Activated gamma-delta T cell treated with anti-CD3 and anti-CD28 coated beads, Interleukin-2, amount 50 U/mL, for 16 hours (primary cell): Measurements from ENCODE around the gene HEPN1.

Experiments used
- DNase-seq: peaks from one replicate; pipeline ENCODE4 v3.0.0-alpha.2; 2020; ENCODE audit warnings: low read depth

HEPN1 gene

DNA sequence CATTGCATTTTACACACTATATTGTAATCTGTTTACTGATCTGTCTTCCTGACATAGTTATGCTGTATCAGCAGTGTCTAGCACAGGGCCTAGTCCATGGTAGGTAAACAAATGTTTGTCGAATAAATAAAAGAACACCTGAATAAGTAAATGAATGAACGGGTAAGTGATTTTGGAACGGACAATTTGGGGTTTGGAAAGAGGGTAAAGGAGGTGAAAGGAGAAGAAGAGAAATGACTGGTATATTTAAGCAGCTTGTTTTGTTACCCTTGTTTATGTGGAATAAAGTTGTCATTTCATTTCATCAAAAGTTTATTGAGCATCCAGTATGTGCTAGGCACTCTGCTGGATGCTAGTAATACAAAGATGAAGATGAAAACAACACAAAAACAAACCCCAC lies at the start of gene HEPN1:
Gene HEPN1 (plus strand): TSS at position 301 of the 400 bp plus-strand sequence.
- no peak for DNase-seq

DNA sequence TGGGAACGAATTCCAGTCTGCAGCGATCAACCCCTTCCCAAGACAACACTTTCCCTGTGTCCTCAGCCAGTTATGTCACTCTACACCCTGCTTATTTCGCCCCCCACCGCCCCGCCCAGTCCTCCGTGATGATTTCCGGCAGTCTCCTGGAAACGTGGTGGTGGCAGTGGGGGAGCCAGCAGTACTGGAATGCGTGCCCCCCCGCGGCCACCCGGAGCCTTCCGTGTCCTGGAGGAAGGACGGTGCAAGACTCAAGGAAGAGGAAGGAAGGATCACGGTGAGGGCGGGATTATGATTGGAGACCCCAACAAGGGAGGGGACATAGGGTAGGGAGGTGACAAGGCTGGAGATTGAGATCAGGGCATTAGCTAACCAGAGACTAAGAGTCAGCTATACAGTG lies 49.7 kb upstream of the HEPN1 start:
- no peak for DNase-seq

DNA sequence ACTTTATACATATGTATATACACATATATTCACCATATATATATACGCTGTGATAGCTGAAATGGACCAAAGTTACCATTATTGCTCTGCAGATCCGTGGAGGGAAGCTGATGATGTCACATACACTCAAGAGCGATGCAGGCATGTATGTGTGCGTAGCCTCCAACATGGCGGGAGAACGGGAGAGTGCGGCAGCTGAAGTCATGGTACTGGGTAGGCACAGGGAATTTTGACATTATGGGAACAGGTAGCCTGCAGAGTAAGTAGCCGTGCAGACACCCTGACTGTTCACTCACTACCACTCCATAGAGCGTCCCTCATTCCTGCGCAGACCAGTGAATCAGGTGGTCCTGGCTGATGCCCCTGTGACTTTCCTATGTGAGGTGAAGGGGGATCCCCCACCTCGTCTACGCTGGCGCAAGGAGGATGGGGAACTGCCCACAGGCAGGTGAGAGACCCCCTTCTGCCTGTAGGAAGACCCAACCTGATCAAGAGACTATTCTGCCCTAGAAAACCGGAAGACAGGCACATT lies 49.1 kb upstream of the HEPN1 start:
- no peak for DNase-seq

DNA sequence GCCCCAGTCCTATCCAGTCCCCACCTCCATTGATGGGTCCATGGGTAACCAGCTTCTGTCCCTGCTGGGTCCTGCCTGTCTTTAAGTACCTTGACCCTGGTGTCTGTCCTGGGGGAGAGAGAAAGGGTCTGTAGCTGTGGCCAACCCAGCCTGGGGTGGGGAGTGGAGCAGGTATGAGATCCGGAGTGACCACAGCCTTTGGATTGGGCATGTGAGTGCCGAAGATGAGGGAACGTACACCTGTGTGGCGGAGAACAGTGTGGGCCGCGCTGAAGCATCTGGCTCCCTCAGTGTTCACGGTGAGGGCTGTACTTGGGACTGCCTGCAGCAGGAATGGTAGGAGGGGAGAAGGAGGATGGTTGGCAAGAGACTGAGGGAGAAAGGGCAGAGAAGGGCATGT lies 48.6 kb upstream of the HEPN1 start:
- no peak for DNase-seq

DNA sequence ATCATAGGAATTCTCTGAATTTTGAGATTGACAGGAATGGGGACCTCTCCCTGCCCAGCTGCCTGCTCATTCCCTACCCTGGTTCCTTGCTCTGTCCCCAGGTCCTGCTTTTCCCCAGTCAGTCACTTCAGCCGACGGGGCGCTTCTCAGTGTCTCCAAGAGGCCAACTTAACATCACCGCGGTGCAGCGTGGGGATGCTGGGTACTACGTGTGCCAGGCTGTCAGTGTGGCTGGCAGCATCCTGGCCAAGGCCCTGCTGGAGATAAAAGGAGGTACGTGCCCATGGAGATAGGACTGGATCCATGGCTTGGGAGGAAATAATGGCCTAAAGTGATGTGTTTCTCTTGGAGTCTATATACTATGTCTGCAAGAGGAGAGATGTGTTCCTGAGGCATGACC lies 46.8 kb upstream of the HEPN1 start:
- no peak for DNase-seq

DNA sequence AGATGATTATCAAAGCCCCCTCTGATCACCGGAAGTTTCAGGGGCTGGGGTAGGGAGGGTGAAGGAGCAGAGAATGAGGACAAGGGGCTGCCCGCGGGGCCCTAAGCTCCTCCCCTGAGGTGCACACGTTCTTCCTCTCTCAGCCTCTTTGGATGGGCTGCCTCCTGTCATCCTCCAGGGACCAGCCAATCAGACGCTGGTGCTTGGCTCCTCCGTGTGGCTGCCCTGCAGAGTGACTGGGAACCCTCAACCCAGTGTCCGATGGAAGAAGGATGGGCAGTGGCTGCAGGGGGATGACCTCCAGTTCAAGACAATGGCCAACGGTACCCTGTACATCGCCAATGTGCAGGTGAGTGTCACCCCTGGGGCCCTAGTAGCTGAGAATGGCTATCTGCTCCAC lies 46.3 kb upstream of the HEPN1 start:
- DNase-seq: no peak

DNA sequence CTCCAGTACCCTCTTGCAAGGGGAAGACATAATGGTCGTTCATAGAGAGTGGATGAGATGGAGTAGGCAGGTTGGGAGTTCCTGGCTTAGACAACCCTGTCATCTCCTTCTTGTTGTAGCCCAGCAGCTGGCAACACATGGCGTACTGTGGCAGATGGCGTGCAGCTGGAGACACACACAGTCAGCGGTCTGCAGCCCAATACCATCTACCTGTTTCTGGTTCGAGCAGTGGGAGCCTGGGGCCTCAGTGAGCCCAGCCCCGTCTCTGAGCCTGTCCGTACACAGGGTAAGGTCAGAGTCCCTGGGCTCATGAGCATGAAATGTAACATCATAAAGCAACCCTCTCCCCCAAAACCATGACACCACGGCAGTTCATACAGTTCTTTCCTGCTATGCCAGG lies 45.1 kb upstream of the HEPN1 start:
- DNase-seq: no peak

DNA sequence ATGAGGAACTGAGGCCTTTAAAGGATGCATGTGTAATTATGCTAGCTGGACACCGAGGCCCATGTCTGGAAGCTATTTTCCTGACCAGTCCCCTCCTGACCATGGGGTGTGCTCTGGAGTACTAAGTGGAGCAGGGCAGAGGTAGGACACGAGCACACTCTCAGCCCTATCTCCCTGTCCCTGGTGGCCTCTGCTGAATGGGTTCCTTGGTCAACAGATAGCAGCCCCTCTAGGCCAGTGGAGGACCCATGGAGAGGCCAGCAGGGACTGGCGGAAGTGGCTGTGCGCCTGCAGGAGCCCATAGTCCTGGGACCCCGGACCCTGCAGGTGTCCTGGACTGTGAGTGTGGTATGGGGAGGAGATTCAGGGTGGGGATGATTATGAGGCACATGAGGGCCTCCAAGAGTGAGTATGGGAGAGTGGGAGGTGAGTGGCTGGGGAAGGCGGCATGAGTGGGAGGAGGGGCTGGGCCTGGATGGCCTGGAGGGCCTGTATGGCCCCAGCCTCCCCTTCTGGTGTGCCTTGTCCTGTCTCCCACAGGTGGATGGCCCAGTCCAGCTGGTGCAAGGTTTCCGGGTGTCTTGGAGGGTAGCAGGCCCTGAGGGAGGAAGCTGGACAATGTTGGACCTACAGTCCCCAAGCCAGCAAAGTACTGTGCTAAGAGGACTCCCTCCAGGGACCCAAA lies 44.3 kb upstream of the HEPN1 start:
- no peak for DNase-seq

DNA sequence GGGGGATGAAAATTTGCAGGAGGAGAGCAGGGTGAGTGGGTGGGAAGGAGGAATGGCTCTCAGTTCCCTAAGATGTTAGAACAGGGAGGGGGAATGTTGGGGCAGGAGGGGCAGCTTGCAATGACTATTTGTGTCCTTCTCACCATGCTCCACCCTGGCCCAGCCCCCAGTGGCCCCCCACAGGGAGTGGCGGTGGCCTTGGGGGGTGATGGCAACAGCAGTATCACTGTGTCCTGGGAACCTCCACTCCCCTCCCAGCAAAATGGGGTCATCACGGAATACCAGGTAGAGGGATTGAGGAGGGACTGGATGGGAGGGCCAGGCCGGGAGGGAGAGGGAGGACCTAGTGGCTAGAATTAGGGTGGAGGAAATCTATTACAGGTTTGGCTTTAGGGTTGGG lies 43.6 kb upstream of the HEPN1 start:
- no peak for DNase-seq

DNA sequence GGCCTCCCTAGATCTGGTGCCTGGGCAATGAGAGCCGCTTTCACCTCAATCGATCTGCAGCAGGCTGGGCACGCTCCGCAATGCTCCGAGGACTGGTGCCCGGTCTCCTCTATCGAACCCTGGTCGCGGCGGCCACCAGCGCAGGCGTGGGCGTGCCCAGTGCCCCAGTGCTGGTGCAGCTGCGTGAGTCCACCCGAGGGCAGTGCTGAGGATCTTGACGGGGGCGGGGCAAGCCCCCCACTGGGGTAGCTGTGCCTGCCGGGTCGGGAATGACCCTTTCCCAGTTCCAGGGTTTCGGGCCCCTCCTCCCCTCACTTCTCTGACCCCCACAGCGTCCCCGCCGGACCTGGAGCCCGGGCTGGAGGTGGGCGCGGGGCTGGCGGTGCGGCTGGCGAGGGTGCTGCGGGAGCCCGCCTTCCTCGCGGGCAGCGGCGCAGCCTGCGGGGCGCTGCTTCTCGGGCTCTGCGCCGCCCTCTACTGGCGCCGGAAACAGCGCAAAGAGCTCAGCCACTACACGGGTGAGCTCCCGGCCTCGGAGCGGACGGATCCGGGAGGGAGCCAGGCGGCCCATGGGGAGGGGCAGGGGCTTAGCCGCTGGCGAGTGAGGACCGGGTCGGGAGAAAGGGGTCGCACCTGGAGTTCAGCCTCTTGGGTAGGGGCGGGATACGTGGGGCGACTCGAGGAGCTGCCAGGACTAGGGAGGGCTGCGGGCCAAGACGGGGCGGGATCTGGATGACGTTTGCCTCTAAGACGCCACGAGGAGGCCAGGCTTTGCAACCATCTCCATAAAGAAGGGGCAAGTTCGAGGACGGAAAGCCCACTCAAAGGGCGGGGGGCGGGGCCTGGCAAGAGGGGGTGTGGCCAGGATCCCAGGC lies 42.9 kb upstream of the HEPN1 start:
- peak; percentile 49 for DNase-seq

DNA sequence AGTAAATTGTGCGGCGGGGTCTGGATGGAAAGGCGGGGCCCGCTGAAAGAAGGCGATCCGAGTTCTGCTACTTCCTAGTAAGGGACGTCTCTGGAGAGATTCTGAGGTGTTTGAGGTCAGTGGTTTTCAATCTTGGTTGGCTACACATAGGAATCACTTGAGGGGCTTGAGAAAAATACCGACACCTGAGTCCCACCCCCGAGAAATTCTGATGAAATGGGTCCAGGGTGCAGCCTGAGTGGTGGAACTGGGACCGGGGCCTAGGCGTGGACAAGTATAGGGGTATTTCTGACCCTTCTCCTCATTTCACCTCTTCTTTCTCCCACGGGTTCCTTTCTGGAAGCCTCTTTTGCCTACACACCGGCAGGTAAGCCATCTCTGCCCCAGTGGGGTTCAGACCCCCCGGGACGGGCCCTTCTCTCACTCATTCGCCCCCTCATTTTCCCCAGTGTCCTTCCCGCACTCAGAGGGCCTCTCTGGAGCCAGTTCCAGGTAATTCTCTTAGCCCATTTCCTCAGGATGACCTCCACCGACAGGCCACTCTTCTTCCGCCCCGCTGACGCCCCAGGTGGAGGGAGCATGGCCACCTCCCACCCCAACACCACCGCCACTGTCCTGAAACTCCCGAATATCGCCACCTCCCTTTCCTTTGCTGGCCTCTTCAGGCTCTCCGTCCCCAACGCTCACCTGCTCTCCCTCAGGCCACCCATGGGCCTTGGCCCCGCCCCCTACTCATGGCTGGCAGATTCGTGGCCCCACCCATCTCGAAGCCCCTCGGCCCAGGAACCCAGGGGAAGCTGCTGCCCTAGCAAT lies 42.0 kb upstream of the HEPN1 start:
- no peak for DNase-seq

DNA sequence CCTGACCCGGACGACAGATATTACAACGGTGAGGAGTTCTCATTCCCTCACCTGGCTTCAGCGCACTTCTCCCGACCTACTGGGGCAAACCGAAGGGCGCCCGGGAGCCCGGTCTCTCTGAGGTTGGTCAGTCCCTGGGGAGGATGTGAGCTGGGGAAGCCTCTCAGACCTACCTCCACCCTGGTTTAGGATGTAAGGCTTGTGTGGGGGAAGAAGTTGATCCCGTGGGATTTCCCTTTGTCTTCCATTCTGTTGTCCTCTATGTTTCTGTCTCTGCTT lies 41.5 kb upstream of the HEPN1 start:
- DNase-seq: no peak

DNA sequence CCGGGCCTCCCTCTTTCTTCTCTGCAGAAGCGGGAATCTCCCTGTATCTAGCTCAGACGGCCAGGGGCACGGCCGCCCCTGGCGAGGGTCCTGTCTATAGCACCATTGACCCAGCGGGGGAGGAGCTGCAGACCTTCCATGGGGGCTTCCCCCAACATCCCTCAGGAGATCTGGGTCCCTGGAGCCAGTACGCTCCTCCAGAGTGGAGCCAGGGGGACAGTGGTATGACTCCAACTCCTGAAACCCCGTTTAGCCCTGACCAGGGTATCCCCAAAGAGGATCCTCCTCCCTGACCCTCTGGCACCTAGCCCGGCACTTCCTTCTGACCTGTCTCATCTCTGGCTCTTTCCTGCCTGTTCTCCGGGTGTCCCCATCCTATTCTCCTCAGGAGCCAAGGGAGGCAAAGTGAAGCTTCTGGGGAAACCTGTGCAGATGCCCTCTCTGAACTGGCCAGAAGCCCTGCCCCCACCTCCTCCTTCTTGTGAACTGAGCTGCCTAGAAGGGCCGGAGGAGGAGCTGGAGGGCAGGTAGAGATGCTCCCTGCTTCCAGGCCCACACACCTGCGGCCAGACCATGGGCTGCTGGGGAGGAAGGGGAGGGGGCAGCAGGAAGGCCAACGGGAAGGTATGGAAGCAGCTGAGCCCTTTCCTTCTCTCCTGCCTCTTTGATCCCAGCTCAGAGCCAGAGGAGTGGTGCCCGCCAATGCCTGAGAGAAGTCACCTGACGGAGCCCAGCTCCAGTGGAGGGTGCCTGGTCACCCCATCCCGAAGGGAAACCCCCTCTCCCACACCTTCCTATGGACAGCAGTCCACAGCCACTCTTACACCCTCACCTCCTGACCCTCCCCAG lies 40.9 kb upstream of the HEPN1 start:
- no peak for DNase-seq

DNA sequence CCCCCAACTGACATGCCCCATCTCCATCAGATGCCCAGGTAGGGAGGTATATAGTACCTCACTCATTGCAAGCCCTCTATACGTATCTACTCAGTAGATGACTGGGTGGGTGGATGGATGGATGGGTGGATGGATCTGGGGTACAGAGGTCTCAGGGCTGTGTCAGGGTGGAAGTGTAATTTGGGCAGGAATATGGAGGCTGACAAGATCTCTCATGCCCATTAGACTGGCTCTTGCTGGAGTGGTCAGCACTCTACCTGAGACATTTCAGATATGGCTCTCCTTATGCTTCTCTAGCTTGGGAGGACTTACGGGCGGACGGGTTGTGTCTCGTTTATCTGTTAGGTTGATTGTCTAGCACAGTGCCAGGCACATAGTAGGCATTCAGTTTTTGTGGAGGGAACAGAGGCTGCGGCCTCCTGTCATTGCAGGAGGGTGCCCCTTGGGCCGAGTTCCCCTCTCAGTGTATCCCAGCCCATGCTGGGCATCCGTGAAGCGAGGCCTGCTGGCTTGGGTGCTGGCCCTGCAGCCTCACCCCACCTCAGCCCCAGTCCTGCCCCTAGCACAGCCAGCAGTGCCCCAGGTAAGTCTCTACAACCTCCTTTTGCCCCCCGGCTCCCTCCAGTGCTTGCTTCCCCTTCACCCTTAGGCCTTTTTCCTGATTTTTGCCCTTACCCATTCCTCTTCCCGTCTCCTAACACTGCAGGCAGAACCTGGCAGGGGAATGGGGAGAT lies 40.1 kb upstream of the HEPN1 start:
- no peak for DNase-seq

DNA sequence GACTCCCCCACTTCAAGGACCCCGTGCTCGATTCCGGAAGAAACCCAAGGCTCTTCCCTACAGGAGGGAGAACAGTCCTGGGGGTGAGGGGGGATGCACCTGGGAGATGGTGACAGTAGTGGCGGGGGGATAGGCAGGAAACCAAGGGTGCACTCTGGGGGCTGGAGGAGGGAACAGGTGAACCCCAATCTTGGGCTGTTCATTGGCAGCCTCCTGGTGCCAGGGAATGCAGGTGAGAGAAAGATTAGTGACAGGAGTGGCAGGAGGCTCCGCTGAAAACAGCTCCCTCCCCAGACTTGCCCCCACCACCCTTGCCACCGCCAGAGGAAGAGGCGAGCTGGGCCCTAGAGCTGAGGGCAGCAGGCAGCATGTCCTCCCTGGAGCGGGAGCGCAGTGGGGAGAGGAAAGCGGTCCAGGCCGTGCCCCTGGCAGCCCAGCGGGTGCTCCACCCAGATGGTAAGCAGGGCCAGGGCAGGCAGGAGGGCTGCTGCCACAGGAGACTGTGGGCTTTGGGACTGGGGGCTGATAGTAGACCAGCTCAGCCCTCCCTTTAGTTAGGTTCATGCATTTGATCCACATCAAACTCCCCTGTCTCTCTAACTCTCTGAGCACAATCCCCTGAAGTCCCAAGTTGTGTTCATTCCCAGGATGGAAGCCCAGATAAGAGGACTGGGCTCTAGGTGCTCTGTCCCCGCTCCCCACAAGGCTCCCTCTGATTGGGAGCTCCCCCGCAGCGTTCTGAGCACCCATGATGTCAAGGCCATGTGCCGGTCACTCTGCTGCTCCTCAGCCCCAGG lies 39.4 kb upstream of the HEPN1 start:
- no peak for DNase-seq

DNA sequence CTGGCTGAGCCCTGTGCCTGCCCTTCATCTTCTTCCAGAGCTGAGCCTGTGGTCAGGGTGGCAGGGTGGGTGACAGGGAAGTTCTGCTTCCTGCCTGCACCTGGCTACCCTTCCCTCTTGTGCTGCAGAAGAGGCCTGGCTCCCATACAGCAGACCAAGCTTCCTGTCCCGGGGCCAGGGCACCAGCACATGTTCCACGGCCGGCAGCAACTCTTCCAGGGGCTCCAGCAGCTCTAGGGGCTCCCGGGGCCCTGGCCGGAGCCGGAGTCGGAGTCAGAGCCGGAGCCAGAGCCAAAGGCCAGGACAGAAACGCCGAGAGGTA lies 38.8 kb upstream of the HEPN1 start:
- DNase-seq: no peak

DNA sequence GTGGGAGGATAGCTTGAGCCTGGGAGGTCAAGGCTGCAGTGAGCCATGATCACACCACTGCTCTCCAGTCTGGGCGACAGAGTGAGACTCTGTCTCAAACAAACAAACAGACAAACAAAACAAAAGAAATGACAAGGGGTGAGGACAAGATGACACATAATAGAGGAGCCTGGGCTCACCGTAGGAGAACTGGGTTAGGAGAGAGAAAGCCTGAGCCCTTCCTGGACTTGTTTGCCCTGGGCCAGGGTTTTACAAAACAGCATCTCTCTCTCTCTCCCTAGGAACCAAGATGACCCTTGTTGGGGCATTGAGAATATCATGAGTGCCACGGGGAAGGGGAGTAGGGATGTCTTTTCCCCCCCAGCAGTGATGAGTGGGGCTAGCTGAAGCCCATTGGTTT lies 38.1 kb upstream of the HEPN1 start:
- no peak for DNase-seq

DNA sequence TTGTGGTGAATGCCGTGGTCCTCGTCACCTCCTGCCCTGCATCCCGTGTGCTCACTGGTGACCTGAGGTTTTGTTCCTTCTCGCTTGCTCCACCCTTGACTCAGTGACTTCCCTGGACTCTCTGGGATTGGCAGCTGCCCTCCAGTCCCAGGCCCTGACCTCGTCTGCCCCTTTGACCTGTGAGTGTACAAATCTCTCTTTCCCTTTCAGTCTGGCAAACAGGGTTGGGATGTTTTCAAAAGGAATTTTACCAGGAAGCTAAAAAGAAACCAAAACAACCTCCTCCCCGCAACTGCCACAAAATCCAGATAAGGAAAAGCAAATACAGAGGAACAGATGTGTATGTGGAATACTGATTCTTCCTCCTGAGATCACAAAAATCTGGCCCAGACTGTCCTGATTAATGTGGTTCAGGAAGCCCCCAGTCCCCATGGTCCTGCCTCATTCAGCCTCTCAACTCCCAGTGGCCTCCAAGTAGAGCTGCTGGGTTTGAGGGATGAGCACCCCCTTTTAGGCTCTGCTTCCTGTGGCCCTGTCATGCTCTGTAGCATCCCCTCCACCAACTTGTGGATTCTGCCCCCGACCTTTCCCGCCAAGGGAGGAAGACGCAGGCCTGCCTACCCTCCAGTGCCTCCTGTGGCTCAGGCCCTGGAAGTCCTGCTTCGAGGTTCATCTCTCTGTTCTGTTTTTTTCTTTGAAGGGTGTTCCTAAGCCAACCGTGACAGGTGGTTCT lies 36.5 kb upstream of the HEPN1 start:
- DNase-seq: no peak

DNA sequence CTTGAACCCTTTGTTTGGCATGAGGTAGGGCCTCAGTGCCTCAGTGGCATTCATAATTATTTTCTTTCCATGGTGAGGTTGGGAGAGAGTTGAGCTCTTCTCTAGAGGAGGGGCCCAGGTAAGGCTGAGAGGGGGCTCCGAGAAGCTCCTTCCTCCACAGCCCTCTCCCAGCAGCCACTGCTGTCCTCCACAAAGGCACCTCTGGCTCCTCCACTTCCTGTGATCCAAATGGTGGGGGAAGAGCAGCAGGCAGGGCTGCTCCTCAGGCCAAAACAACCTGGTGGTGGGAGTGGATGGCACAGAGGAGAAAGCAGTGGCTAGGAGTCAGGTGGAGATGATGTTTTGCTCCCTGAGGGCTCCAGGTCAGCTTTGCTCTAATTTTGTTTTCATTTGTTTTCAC lies 34.7 kb upstream of the HEPN1 start:
- no peak for DNase-seq
